Measurements from ENCODE around the gene PCDHGB4. TPM values are rescaled to one million over a fixed set of nuclear protein-coding genes. Genes with fewer than 3 reads are reported as not detected.
"Not testable (repeated sequence)": the region's sequence is repeated elsewhere in the genome, so short reads cannot be mapped to it uniquely, and the experiment has no call there.

Gene PCDHGB4
- polyA plus RNA-seq, 2 of the 4 experiments (the other 2 are of a cell fraction): 0.90 to 1.5 TPM

DNA sequence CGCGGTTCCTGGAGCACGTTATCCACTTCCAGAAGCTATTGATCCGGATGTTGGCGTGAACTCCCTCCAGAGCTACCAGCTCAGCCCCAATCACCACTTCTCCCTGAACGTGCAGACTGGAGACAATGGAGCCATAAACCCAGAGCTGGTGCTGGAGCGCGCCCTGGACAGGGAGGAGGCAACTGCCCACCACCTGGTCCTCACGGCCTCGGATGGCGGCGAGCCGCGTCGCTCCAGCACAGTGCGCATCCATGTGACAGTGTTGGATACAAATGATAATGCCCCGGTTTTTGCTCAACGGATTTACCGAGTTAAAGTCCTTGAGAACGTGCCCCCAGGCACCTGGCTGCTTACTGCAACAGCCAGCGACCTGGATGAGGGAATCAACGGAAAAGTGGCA is 15.9 kb downstream of the PCDHGB4 start (continued):
- TF ChIP-seq, protein P1, sequence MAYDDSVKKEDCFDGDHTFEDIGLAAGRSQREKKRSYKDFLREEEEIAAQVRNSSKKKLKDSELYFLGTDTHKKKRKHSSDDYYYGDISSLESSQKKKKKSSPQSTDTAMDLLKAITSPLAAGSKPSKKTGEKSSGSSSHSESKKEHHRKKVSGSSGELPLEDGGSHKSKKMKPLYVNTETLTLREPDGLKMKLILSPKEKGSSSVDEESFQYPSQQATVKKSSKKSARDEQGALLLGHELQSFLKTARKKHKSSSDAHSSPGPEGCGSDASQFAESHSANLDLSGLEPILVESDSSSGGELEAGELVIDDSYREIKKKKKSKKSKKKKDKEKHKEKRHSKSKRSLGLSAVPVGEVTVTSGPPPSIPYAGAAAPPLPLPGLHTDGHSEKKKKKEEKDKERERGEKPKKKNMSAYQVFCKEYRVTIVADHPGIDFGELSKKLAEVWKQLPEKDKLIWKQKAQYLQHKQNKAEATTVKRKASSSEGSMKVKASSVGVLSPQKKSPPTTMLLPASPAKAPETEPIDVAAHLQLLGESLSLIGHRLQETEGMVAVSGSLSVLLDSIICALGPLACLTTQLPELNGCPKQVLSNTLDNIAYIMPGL (CRISPR knock-in tag; IDR thresholded peaks at IDR 0.05; ENCODE audit: borderline replicate concordance): no peak
- TF ChIP-seq HOXB13 (CRISPR knock-in tag; IDR thresholded peaks at IDR 0.05; ENCODE audit: low read depth) (no peak), MAZ (IDR thresholded peaks at IDR 0.05; ENCODE audit: borderline replicate concordance, low read depth, low read length) (no peak), RARB (CRISPR knock-in tag; IDR thresholded peaks at IDR 0.05) (no peak), PHF8 (IDR thresholded peaks at IDR 0.05; ENCODE audit: borderline replicate concordance, low read depth) (no peak), SREBF2 (IDR thresholded peaks at IDR 0.05) (no peak)
- TF ChIP-seq, protein P2, sequence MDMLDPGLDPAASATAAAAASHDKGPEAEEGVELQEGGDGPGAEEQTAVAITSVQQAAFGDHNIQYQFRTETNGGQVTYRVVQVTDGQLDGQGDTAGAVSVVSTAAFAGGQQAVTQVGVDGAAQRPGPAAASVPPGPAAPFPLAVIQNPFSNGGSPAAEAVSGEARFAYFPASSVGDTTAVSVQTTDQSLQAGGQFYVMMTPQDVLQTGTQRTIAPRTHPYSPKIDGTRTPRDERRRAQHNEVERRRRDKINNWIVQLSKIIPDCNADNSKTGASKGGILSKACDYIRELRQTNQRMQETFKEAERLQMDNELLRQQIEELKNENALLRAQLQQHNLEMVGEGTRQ (IDR thresholded peaks at IDR 0.05): no peak

DNA sequence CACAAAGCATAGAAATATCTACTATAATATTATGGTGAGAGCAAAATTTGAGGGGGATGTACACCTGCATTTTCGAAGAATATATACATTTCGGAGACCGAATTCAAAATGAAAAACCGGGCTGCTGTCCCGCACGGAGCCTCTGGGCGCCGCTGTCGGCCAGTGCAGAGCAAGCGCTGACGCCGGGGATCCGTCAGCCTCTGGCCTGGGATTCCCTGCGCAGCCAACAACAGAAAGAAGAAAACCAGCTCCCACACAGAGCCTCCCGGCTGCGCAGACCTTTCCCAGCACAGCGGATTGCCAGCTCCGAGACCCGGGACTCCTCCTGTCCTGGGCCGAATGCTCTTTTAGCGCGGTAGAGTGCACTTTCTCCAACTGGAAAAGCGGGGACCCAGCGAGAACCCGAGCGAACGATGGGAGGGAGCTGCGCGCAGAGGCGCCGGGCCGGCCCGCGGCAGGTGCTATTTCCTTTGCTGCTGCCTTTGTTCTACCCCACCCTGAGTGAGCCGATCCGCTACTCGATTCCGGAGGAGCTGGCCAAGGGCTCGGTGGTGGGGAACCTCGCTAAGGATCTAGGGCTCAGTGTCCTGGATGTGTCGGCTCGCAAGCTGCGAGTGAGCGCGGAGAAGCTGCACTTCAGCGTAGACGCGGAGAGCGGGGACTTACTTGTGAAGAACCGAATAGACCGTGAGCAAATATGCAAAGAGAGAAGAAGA is 20.4 kb downstream of the PCDHGB4 start, which contains the start of gene PCDHGB6:
Gene PCDHGB6 (plus strand): TSS at position 232 of the 716 bp plus-strand sequence. CDS start 182 bp downstream, at position 414.
- FAIRE-seq, POLR2A ChIA-PET, H3K4me2 ChIP-seq, H3K4me3 ChIP-seq, H3K4me1 ChIP-seq, H3K27ac ChIP-seq: not testable (repeated sequence)
- TF ChIP-seq RAD21 (conservative IDR thresholded peaks at IDR 0.05 in 1 of 2, IDR thresholded peaks at IDR 0.05 in 1 of 2): peak in 1 of 2 experiments; percentile 27; a peak in 2 of 5 replicates
- CTCF ChIA-PET: interaction anchor here (1.3 to 1.5 kb wide), 3 partner anchors 9 to 156 kb away, joined by 4 to 5 read pairs (median 4); partner anchors contain the start of gene PCDHGA11
- ATAC-seq: peak in 1 of 2 experiments; percentile 80; a peak in 3 of 6 replicates
- peak in 1 of 2 experiments; percentile 13 for DNase-seq (ENCODE audit: low read depth in 1 of 2, low spot score in 1 of 2)
- peaks cover 60% of the 10 kb centered on the region for H3K9me3 ChIP-seq
- 61% methylated on average over 35 of the region's 51 CpGs for WGBS (ENCODE audit: missing lambda C conversion rate)

DNA sequence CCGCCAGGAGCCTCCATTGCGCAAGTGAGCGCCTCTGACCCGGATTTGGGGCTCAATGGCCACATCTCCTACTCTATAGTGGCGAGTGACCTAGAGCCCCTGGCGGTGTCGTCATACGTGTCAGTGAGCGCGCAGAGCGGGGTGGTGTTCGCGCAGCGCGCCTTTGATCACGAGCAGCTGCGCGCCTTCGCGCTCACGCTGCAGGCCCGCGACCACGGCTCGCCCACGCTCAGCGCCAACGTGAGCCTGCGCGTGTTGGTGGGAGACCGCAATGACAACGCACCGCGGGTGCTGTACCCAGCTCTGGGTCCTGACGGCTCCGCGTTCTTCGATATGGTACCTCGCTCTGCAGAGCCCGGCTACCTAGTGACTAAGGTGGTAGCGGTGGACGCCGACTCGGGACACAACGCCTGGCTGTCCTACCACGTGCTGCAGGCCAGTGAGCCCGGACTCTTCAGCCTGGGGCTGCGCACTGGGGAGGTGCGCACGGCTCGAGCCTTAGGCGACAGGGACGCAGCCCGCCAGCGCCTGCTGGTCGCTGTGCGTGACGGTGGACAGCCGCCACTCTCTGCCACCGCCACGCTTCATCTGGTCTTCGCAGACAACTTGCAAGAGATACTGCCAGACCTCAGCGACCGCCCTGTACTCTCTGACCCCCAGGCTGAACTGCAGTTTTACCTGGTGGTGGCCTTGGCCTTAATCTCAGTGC is 22.3 kb downstream of the PCDHGB4 start:
- WGBS (ENCODE audit: missing lambda C conversion rate): 87% methylated on average over 61 of the region's 64 CpGs
- no peak overlapping the region for H3K27ac ChIP-seq
- no peaks in the 10 kb centered on the region for H3K4me1 ChIP-seq
- POLR2A ChIA-PET: no interaction called here
- no peak for TF ChIP-seq MAFK (IDR thresholded peaks at IDR 0.05; ENCODE audit: partially characterized antibody)
- no peak for TF ChIP-seq RFX5 (IDR thresholded peaks at IDR 0.05)
- no peak for TF ChIP-seq SREBF2 (IDR thresholded peaks at IDR 0.05)
- TF ChIP-seq, protein P3, sequence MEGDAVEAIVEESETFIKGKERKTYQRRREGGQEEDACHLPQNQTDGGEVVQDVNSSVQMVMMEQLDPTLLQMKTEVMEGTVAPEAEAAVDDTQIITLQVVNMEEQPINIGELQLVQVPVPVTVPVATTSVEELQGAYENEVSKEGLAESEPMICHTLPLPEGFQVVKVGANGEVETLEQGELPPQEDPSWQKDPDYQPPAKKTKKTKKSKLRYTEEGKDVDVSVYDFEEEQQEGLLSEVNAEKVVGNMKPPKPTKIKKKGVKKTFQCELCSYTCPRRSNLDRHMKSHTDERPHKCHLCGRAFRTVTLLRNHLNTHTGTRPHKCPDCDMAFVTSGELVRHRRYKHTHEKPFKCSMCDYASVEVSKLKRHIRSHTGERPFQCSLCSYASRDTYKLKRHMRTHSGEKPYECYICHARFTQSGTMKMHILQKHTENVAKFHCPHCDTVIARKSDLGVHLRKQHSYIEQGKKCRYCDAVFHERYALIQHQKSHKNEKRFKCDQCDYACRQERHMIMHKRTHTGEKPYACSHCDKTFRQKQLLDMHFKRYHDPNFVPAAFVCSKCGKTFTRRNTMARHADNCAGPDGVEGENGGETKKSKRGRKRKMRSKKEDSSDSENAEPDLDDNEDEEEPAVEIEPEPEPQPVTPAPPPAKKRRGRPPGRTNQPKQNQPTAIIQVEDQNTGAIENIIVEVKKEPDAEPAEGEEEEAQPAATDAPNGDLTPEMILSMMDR (IDR thresholded peaks at IDR 0.05): no peak
- TF ChIP-seq EP300 (IDR thresholded peaks at IDR 0.05): no peak
- TF ChIP-seq, protein P4, sequence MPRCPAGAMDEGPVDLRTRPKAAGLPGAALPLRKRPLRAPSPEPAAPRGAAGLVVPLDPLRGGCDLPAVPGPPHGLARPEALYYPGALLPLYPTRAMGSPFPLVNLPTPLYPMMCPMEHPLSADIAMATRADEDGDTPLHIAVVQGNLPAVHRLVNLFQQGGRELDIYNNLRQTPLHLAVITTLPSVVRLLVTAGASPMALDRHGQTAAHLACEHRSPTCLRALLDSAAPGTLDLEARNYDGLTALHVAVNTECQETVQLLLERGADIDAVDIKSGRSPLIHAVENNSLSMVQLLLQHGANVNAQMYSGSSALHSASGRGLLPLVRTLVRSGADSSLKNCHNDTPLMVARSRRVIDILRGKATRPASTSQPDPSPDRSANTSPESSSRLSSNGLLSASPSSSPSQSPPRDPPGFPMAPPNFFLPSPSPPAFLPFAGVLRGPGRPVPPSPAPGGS (IDR thresholded peaks at IDR 0.05): no peak
- TF ChIP-seq SMC3 (IDR thresholded peaks at IDR 0.05): no peak
- TF ChIP-seq RNF2 (IDR thresholded peaks at IDR 0.05; ENCODE audit: borderline replicate concordance, low read depth): no peak
- TF ChIP-seq, protein P5, sequence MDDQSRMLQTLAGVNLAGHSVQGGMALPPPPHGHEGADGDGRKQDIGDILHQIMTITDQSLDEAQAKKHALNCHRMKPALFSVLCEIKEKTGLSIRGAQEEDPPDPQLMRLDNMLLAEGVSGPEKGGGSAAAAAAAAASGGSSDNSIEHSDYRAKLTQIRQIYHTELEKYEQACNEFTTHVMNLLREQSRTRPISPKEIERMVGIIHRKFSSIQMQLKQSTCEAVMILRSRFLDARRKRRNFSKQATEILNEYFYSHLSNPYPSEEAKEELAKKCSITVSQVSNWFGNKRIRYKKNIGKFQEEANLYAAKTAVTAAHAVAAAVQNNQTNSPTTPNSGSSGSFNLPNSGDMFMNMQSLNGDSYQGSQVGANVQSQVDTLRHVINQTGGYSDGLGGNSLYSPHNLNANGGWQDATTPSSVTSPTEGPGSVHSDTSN (IDR thresholded peaks at IDR 0.05): no peak
- no peak for TF ChIP-seq HDAC2 (IDR thresholded peaks at IDR 0.05)
- H3K4me3 ChIP-seq: no peak overlapping the region
- no peak for DNase-seq (ENCODE audit: low read depth in 1 of 2, low spot score in 1 of 2)
- H3K9me3 ChIP-seq: peaks cover 50% of the 10 kb centered on the region
- FAIRE-seq: no peak
- CTCF ChIA-PET: no interaction called here
- no peak for ATAC-seq
- H3K4me2 ChIP-seq: no peak overlapping the region
